GM23338 (cell line): Measurements from ENCODE around the gene DZIP1. TPM values are rescaled to one million over a fixed set of nuclear protein-coding genes. Genes with fewer than 3 reads are reported as not detected.

Experiments
- ATAC-seq: fragments of 200-7000 bp; cut with Tn5 transposase; 3 replicates; pipeline ENCODE4 v1.9.1; 2020
- DNase-seq: peaks from one replicate; pipeline ENCODE4 v3.0.0-alpha.2; 2015; ENCODE audit warnings: low spot score
- H2AFZ ChIP-seq: fragments of 200-600 bp; sonication (generic); 2 replicates; pipeline ENCODE4 v1.8.0; 2016; ENCODE audit warnings: antibody characterized with exemption, mild to moderate bottlenecking, moderate library complexity
- H3F3A ChIP-seq: fragments of 200-600 bp; sonication (generic); replicated peaks from 2 replicates; pipeline ENCODE4 v1.8.0; 2017; ENCODE audit warnings: antibody characterized with exemption, mixed run types, low read depth
- H3K27ac ChIP-seq: fragments of 200-600 bp; sonication (generic); 2 replicates; pipeline ENCODE4 v1.6.1; 2016; ENCODE audit warnings: low read depth
- H3K27me3 ChIP-seq: fragments of 200-600 bp; sonication (generic); 2 replicates; pipeline ENCODE4 v1.8.0; 2016; ENCODE audit warnings: mild to moderate bottlenecking, mixed run types, moderate library complexity; ENCODE audit not compliant: insufficient read depth
- H3K36me3 ChIP-seq: fragments of 200-600 bp; sonication (generic); 2 replicates; pipeline ENCODE4 v1.8.0; 2016; ENCODE audit warnings: mild to moderate bottlenecking; ENCODE audit not compliant: insufficient read depth
- H3K4me1 ChIP-seq: fragments of 200-600 bp; sonication (generic); 2 replicates; pipeline ENCODE4 v1.8.0; 2016; ENCODE audit warnings: mild to moderate bottlenecking, moderate library complexity; ENCODE audit not compliant: insufficient read depth
- H3K4me2 ChIP-seq: fragments of 200-600 bp; sonication (generic); 2 replicates; pipeline ENCODE4 v1.7.1; 2017; ENCODE audit warnings: mixed run types
- H3K4me3 ChIP-seq: fragments of 200-600 bp; sonication (generic); 2 replicates; pipeline ENCODE4 v1.6.1; 2016; ENCODE audit warnings: mixed run types
- H3K79me2 ChIP-seq: fragments of 200-600 bp; sonication (generic); replicated peaks from 2 replicates; pipeline ENCODE4 v1.8.0; 2017; ENCODE audit warnings: mild to moderate bottlenecking; ENCODE audit not compliant: insufficient read depth
- H3K9me2 ChIP-seq: fragments of 200-600 bp; sonication (generic); 2 replicates; pipeline ENCODE4 v1.8.0; 2017; ENCODE audit not compliant: insufficient read depth
- H4K20me1 ChIP-seq: fragments of 200-600 bp; sonication (generic); replicated peaks from 2 replicates; pipeline ENCODE4 v1.8.0; 2017; ENCODE audit warnings: mild to moderate bottlenecking; ENCODE audit not compliant: insufficient read depth
- H3K27ac Mint-ChIP-seq: 2 replicates; pipeline ENCODE4 v1.8.0; 2020; ENCODE audit warnings: inconsistent platforms, mild to moderate bottlenecking, moderate library complexity, mixed read lengths
- H3K27me3 Mint-ChIP-seq: 3 replicates; pipeline ENCODE4 v1.8.0; 2022; ENCODE audit warnings: low read depth, mild to moderate bottlenecking, moderate library complexity, mixed read lengths, inconsistent platforms; ENCODE audit not compliant: insufficient read depth, poor library complexity
- H3K36me3 Mint-ChIP-seq: 3 replicates; pipeline ENCODE4 v1.8.0; 2021; ENCODE audit warnings: low read depth, mild to moderate bottlenecking, inconsistent platforms, moderate library complexity, mixed read lengths
- H3K4me1 Mint-ChIP-seq: 3 replicates; pipeline ENCODE4 v1.8.0; 2020; ENCODE audit warnings: mild to moderate bottlenecking, inconsistent platforms, mixed read lengths
- H3K4me3 Mint-ChIP-seq: 3 replicates; pipeline ENCODE4 v1.8.0; 2021; ENCODE audit warnings: moderate library complexity, mild to moderate bottlenecking, inconsistent platforms, mixed read lengths
- H3K9me3 Mint-ChIP-seq: 3 replicates; pipeline ENCODE4 v1.8.0; 2020; ENCODE audit warnings: moderate library complexity, mild to moderate bottlenecking, inconsistent platforms, mixed read lengths
- EZH2 ChIP-seq: fragments of 200-600 bp; sonication (generic); IDR thresholded peaks from one replicate; pipeline ENCODE4 v1.8.0; 2017; ENCODE audit warnings: antibody characterized with exemption, mild to moderate bottlenecking, low read depth; ENCODE audit not compliant: unreplicated experiment
- EZH2phosphoT487 ChIP-seq: fragments of 200-600 bp; sonication (generic); IDR thresholded peaks from one replicate; pipeline ENCODE4 v1.8.1; 2018; ENCODE audit warnings: antibody characterized with exemption; ENCODE audit not compliant: unreplicated experiment
- POLR2AphosphoS5 ChIP-seq: IDR thresholded peaks from 2 replicates; pipeline ENCODE4 v1.6.1; 2016; ENCODE audit warnings: antibody characterized with exemption, low read depth
- ZNF114 ChIP-seq: fragments of 250-450 bp; sonication (Bioruptor Pico); IDR thresholded peaks from 2 replicates; pipeline ENCODE4 v1.5.0; 2020; ENCODE audit warnings: mild to moderate bottlenecking, moderate library complexity
- ZNF331 ChIP-seq: fragments of 250-450 bp; sonication (Bioruptor Pico); IDR thresholded peaks from 2 replicates; pipeline ENCODE4 v1.5.0; 2020; ENCODE audit warnings: low read depth, mild to moderate bottlenecking, moderate library complexity
- polyA plus RNA-seq: library from polyadenylated mRNA; unstranded; fragments of >200 nt; fragmentation: Nextera tagmentation; extraction: Ambion mirVana; gene quantifications from 2 replicates; pipeline ENCODE4 v1.2.1, GENCODE V29; 2016
- total RNA-seq: library from RNA; depleted of rRNA; stranded (reverse); fragments of >200 nt; shearing (Covaris generic); gene quantifications from 2 replicates; pipeline ENCODE4 v1.2.3, GENCODE V29; 2014
- TF ChIP-seq, protein P1 (sequence below), 2 experiments: fragments of 200-600 bp in 1 of 2; sonication (generic) in 1 of 2; conservative IDR thresholded peaks; 2 replicates each; pipeline versions ENCODE4 v1.5.1 to v1.6.1; 2016 to 2017; ENCODE audit warnings: antibody characterized with exemption in 2 of 2, low read depth in 2 of 2, mild to moderate bottlenecking in 2 of 2, moderate library complexity in 1 of 2

DZIP1 gene
- total and polyA plus RNA-seq, 2 experiments from 2014 or later, result 10.6 to 24.2 TPM

DNA sequence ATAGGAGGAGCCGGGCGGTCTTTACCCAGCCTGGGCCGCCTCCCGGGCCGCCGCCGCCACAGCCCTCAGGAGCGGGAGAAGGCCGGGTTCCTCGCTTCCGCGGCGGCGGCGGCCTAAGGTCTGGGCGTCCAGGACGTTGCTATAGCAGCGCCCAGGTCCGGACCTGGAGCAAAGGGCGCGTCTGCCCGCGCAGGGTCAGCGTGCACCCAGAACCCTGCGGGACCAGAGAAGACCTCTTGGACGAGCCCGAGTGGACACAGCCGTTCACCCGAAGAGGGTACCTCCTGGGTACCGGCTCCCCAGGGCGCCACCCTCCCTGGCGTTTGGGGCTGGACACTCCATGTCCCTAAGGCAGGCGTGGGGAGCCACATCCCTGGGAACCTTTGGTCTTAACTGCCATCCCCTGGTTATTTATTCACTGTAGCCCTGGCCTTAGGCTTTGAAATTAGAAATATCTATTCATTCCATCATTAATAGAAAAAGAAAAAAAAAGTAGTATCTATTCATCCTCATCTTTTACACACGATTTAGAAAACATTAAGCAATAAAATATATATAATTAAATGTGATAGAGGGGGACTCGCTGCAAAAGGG lies 2.4 kb downstream of the DZIP1 start:
- peaks cover 15% of the 10 kb centered on the region for H3K4me1 ChIP-seq
- H4K20me1 ChIP-seq, result no peaks in the 10 kb centered on the region; the same call in 1 of the 2 replicates
- H3K36me3 ChIP-seq, result 0 out of 2 replicates have a peak, but pooled peaks cover 4% of the 10 kb centered on the region
- 0 out of 2 replicates have a peak, but pooled peaks have one; percentile 4 for TF ChIP-seq POLR2AphosphoS5
- TF ChIP-seq EZH2, result no peak
- no peak for TF ChIP-seq ZNF114
- Mint-ChIP-seq H3K9me3 (no peaks in the 10 kb centered on the region), H3K27me3 (peaks cover 11% of the 10 kb centered on the region), H3K27ac (no peak overlapping the region), H3K4me3 (peak overlapping the region; percentile 61), H3K4me1 (peaks cover 21% of the 10 kb centered on the region), H3K36me3 (peaks cover 25% of the 10 kb centered on the region)
- peaks cover 21% of the 10 kb centered on the region for H3K27me3 ChIP-seq
- no peak overlapping the region for H3K27ac ChIP-seq
- peak; percentile 79 for ATAC-seq
- no peaks in the 10 kb centered on the region for H3K9me2 ChIP-seq
- H3F3A ChIP-seq, result no peaks in the 10 kb centered on the region
- 0 out of 2 replicates have a peak, but pooled peaks cover 5% of the 10 kb centered on the region for H3K79me2 ChIP-seq
- peak overlapping the region; percentile 63; the same call in 1 of the 2 replicates for H2AFZ ChIP-seq
- DNase-seq, result peak; percentile 87
- peak overlapping the region; percentile 80 for H3K4me3 ChIP-seq
- H3K4me2 ChIP-seq, result peak overlapping the region; percentile 92

DNA sequence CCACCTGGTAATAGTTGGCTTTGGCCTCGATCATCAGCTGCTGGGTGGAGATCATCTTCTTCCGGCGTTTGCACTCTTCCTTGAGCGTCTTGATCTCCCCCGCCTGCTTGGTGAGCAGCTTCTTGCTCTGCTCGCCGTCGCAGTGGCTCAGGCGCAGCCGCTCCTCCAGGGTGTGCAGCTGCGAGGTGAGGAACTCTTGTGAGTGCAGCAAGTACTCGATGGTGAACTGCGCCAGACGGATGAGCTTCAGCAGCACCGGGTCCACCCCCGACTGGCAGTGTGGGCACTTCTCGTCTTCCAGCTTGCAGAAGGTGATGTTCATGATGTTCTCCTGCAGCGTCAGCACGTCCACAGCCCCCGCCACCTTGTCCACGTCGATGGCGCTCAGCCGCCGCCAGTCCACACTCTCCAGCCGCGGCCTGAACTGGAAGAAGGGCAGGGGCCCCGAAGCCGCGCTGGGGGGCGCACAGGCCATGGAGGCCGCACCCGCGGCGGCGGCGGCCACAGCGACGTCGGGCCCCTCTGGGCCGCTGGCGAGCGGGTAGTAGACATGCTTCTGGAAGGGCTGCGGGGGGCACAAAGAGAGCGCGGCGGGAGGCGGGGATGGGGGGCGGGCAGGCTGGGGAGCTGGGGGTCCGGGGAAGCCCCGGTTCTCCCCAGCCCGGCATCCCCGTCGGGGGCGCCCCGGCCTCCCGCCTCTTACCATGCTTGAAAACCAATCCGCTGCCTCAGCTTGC lies 3.0 kb downstream of the DZIP1 start:
- H3K36me3 ChIP-seq, result 0 out of 2 replicates have a peak, but pooled peaks cover 4% of the 10 kb centered on the region
- H3K27me3 Mint-ChIP-seq, result peaks cover 11% of the 10 kb centered on the region
- peaks cover 21% of the 10 kb centered on the region for H3K4me1 Mint-ChIP-seq
- H3K4me2 ChIP-seq, result peak overlapping the region; percentile 92
- DNase-seq, result peak; percentile 70
- no peaks in the 10 kb centered on the region for H3K9me2 ChIP-seq
- H3K79me2 ChIP-seq, result 0 out of 2 replicates have a peak, but pooled peaks cover 5% of the 10 kb centered on the region
- peaks cover 21% of the 10 kb centered on the region for H3K27me3 ChIP-seq
- ATAC-seq, result peak; percentile 43
- H3K4me1 ChIP-seq, result peaks cover 15% of the 10 kb centered on the region
- peak overlapping the region; percentile 80 for H3K4me3 ChIP-seq
- peak overlapping the region; percentile 71 for H3K4me3 Mint-ChIP-seq
- no peaks in the 10 kb centered on the region for H3F3A ChIP-seq
- H2AFZ ChIP-seq, result peak overlapping the region; percentile 87
- TF ChIP-seq POLR2AphosphoS5, result 0 out of 2 replicates have a peak, but pooled peaks have one; percentile 1
- TF ChIP-seq, protein P1, sequence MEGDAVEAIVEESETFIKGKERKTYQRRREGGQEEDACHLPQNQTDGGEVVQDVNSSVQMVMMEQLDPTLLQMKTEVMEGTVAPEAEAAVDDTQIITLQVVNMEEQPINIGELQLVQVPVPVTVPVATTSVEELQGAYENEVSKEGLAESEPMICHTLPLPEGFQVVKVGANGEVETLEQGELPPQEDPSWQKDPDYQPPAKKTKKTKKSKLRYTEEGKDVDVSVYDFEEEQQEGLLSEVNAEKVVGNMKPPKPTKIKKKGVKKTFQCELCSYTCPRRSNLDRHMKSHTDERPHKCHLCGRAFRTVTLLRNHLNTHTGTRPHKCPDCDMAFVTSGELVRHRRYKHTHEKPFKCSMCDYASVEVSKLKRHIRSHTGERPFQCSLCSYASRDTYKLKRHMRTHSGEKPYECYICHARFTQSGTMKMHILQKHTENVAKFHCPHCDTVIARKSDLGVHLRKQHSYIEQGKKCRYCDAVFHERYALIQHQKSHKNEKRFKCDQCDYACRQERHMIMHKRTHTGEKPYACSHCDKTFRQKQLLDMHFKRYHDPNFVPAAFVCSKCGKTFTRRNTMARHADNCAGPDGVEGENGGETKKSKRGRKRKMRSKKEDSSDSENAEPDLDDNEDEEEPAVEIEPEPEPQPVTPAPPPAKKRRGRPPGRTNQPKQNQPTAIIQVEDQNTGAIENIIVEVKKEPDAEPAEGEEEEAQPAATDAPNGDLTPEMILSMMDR (conservative IDR thresholded peaks at IDR 0.05; ENCODE audit: low read depth in 2 of 2), result peak in 1 of 2 experiments; percentile 6; a peak in 1 of 4 replicates
- TF ChIP-seq EZH2phosphoT487, result no peak
- no peak for TF ChIP-seq ZNF331 (CRISPR knock-in tag)
- no peaks in the 10 kb centered on the region; the same call in 1 of the 2 replicates for H4K20me1 ChIP-seq
- peaks cover 27% of the 10 kb centered on the region for H3K36me3 Mint-ChIP-seq
- H3K27ac ChIP-seq, result no peak overlapping the region
- H3K27ac Mint-ChIP-seq, result no peak overlapping the region
- no peaks in the 10 kb centered on the region for H3K9me3 Mint-ChIP-seq
